Endometrium (tissue), 2 donors: ENCODE measurements around the gene BBS5.
"Not testable (repeated sequence)": the region's sequence is repeated elsewhere in the genome, so short reads cannot be mapped to it uniquely, and the experiment has no call there.

Experiments
- FAIRE-seq: peaks from 2 replicates; lab custom pipeline; 2012; peaks lifted over from hg19 to GRCh38; lab: Jason Lieb, UNC
- donor health status: control.
- donor health status: control.

The BBS5 gene

DNA sequence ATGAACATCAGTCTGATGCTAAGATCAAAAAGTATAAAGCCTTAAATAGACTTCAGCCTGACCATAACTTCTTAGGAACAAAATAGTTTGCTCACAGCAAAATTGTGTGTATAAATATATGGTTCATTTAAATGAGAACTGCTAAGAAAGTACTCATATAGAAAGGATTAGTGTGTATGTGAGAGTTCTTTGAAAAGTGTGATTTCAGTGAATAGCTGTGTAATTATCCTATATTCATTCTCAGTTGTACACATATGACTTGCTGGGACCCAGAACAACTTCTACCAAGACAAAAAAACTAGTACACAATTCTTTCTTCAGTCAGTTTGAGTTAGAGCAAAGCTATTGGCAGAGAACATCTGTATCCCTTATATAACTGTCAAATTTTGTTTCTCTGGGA, 7.2 kb downstream of the BBS5 start:
- FAIRE-seq, result no peak

GRCh38 chr2:169490834-169491233, 11.5 kb downstream of the BBS5 start:
- no peak for FAIRE-seq

- no peak for FAIRE-seq
These were observed 12.1 kb downstream of the BBS5 start for GRCh38 chr2:169491378-169491777.

DNA sequence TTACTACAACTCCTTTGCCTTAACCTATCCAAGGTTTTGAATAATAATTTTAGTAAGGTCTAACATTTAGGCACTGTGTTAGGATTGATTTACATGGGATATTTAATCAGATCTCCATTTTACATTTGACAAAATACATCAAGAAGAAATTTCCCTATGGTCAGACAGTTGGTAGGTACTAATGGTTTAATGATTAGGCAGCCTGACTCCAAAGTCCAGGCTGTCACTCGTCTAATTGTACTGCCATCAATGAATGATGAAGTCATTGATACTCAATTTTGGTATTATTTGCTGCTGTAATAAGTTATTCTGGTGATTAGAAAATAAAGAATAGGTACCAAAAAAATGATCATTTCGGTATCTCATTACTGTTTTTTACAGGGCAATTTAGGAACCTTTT, 14.1 kb downstream of the BBS5 start:
- no peak for FAIRE-seq

DNA sequence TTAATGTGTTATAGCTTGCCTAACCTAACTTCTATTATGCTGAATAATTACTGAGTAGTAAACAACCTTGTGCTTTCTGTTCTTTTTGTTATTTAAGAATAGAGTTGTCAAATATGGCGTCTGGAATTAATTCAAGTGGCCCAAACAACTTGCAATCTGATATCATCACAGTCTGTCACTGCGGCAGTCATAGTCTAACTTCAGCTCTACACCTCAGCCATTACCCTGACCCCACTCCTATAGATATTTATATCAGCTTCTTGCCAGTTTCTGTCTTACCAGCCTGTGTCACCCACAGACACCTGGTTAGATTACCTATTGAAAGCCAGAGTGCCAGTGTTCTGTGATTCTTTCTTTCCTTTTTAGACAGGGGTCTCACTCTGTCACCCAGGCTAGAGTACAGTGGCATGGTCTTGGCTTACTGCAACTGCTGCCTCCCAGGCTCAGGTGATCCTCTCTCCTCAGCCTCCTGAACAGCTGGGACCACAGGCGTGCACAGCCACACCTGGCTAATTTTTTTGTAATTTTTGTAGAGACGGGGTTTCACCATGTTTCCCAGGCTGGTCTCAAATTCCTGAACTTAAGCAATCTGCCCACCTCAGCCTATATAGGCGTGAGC, 16.1 kb downstream of the BBS5 start:
- no peak for FAIRE-seq

GRCh38 chr2:169504651-169505050, 25.4 kb downstream of the BBS5 start:
- FAIRE-seq, result no peak

DNA sequence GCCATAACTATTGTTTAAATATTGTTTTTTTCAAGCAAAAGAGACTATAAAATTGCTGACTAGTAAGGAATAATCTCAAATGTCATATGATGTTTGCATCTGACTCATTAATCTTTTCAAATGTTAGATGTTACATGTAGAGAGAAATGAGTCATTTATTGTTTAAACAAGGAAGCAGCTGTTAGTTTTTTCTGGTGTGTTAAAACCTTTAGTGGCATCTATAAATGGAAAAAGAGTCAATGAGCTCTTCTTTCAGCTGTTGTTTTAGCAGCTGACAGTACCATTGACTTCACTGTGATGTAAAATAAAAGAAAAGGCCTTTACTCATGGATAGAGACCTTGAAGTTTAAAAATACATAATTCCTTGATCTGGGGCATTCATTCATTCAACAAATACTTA, 28.4 kb downstream of the BBS5 start:
- FAIRE-seq, result peak; percentile 41

DNA sequence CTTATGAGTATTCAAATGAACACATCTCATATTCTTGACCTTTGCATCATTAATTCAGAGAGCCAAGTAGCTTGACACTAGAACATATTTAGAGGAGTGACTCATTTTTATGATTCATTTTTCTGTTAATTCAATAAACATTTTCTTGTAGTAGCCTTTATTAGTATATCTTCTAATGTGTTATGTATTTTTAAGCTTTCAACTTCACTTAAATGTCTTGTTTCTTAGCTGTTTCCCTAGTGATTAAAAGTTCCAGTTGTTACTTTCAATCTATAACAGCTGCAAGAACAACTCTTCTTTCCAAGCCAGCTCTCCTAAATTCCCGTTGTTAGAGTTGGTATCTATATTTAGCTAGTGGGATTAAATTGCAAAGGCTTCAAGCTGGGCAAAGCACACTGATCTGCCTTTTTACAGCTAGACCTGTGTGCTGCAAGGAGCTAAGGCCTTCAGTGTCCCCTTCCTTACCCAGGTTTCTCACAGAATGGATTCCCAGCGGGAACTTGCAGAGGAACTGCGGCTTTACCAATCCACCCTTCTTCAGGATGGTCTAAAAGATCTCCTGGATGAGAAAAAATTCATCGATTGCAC, 30.1 kb downstream of the BBS5 start, which contains the start of gene KLHL41:
KLHL41 (plus strand) TSS at position 405 of the 588 bp plus-strand sequence; CDS start at position 482, 77 bp downstream.
- FAIRE-seq, result no peak

- no peak for FAIRE-seq
These were observed 30.7 kb downstream of the BBS5 start for GRCh38 chr2:169509955-169510354.

DNA sequence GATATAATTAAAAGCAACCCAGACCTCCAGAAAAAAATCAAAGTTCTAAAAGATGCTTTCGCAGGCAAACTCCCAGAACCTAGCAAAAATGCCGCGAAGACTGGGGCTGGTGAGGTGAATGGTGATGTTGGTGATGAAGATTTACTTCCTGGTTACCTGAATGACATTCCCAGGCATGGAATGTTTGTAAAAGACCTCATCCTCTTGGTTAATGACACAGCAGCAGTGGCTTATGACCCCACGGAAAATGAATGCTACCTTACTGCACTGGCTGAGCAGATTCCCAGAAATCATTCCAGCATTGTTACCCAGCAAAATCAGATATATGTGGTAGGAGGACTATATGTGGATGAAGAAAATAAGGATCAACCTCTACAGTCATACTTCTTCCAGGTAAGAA, 31.2 kb downstream of the BBS5 start:
- no peak for FAIRE-seq

DNA sequence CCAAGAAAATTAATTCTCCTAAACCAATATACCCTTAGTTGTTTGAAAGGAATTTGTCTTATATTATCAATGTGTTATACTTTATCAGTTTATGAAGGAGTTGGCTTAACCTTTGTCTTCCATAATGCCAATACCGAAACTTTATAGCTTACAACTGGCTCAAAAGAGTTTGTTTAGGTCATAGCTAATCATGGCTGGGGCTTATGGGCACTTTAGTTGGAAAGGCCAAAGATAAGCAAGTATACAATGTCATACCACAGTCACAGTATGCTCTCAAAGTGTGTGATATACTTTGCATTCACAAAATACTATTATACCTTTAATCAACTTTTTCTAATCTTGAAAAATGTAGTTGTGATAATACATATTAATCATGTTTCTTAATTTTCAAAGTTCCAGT, 32.5 kb downstream of the BBS5 start:
- no peak for FAIRE-seq

DNA sequence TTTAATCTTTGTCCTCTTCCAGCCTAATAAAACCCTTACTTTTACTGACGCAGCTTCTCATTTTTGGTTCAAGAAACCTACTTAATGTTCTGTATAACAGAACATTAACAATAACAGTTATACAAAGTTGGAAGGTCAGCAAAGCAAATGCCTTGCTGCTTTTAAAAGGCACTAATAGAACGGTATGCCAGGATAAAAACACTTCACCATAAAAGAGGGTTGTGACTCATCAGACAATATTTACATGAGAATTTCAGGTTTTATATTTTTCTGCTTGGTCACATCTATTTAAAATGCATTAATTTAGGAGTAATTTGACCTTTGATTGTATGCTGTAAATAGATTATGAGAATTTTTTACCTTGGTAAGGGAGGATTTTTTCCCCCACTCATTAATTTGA, 33.2 kb downstream of the BBS5 start:
- no peak for FAIRE-seq

DNA sequence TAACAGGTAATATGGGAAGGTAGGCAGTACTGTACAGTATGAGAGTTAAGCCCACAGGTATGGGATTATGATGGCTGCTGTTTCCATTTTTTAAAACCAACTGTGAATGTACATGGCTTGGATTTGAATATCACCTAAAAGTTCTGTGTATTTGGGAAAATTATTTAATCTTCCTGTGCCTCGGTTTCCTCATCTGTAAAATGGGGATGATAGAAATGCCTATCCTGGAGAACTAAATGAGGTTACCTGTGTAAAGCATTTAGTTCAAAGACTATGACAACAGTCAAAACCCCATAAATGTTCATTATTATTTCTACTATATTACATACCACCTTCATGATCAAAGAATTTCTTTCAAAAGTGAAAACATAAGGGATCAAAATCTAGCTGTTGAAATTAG, 33.8 kb downstream of the BBS5 start:
- no peak for FAIRE-seq

- no peak for FAIRE-seq
These were observed 34.6 kb downstream of the BBS5 start for GRCh38 chr2:169513926-169514325.

GRCh38 chr2:169514758-169515157, 35.5 kb downstream of the BBS5 start:
- not testable (repeated sequence) for FAIRE-seq

DNA sequence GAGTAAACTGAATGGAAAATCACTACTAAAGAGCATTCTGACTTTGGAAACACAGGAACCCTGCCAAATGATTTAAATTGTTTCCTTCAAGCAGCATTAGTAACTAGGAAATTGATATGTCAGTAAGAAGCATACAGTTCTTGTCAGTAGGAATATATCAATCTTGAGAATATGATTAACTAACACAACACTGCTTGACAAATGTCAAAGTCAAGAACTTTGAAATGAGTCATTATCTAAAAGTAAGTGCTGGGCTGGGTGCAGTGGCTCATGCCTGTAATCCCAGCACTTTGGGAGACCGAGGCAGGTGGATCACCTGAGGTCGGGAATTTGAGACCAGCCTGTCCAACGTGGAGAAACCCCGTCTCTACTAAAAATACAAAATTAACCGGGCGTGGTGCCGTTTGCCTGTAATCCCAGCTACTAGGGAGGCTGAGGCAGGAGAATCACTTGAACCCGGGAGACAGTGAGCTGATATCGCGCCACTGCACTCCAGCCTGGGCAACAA, 37.2 kb downstream of the BBS5 start:
- not testable (repeated sequence) for FAIRE-seq

DNA sequence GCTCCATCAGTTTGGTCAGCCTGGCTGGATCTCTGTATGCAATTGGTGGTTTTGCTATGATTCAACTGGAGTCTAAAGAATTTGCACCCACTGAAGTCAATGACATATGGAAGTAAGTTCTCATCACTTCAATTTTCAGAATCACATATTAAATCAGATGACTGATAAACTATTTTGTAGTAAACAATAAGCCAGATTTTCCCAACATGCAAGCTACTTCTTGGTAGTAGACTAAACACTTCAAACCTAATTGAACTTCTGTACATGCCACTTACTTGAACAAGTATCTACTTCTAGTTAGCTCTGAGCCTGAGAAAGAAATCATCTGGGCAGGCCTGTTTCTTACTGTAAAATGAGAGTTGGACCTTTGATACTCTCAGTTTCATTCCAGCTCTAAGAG, 41.6 kb downstream of the BBS5 start:
- no peak for FAIRE-seq

DNA sequence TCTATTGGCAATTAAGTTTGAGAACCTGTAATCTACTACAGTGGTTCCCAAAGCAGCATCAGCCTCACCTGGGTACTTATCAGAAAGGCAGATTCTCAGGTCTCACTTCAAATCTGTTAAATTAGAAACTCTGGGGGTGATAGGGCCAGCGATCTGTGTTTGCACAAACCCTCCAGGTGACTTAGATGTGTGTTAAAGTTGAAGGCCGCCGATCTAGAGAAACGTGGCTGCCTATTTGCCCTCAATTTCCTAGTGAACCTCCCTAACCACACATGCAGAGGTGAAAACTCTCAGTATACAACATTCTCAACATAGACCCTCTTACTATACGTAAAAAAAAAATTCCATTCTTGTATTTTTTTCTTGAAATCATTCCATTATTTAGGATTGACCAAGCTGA, 44.4 kb downstream of the BBS5 start:
- FAIRE-seq, result no peak

GRCh38 chr2:169525434-169525833, 46.1 kb downstream of the BBS5 start:
- no peak for FAIRE-seq

- FAIRE-seq, result no peak
These were observed 47.2 kb downstream of the BBS5 start for GRCh38 chr2:169526451-169526850.

DNA sequence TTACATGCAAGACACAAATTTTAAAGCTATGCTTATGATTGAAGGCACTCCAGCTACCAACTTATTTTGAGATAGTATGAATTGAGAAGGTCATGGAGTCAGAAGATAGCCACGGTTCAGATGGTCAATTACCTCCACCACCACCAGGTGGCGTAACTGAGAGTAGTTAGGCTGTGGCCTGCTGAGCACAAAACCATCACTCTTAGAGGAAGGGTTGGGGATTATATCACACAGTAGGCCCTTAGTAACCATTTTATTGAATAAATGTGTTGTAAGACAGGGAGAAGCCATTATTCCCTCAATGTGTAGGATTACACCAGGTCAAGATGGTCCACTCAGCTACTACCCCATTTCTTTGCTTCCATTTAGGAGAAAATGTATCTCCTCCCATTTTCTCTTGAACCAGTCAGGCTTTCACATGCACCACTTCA, 49.0 kb downstream of the BBS5 start:
- FAIRE-seq, result no peak

DNA sequence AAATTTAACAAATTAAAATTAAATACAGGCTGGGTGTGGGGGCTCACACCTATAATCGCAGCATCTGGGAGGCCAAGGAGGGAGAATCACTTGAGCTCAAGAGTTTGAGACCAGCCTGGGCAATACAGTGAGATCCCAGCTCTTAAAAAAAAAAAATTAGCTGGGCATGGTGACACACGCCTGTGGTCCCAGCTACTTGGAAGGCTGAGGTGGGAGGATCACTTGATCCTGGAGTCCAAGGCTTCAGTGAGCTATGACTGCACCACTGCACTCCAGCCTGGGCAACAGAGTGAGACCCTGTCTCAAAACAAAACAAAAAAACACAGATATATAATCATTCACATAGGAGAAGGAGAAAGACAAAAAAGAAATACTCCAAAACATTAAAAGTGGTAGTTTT, 60.2 kb downstream of the BBS5 start:
- not testable (repeated sequence) for FAIRE-seq

DNA sequence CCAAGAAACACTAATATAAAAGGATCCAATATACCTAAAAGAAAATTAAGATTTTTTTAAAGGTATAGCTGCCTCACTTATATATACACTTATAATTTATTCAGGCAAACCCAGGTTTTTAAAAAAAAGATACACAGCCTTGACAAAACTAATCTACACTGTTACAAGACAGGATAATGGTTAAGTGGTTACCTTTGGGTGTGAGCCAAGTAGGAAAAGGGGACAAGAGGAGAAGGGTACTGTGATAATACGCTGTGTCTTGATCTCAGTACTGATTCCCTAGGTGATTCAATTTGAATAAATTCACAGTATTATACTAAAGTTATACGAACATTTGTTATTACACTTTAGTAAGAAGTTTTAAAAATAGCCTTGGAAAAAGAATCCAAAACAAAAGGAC, 60.9 kb downstream of the BBS5 start:
- FAIRE-seq, result no peak

GRCh38 chr2:169542433-169542832, 63.1 kb downstream of the BBS5 start:
- FAIRE-seq, result no peak
